Activated naive CD4-positive, alpha-beta T cell treated with anti-CD3 and anti-CD28 coated beads, Interleukin-2, amount 10 ng/mL, durations not matched to agents 7 days and 5 days (primary cell): ENCODE data around the gene KRT5.

Experiments used
- CTCF ChIA-PET: fragments of 350-600 bp; sonication (Branson Sonifier 250); formaldehyde crosslinking; loops from one replicate; lab custom pipeline; 2021; ENCODE audit warnings: antibody characterized with exemption; lab: Charles Lee
- DNase-seq: peaks from one replicate; pipeline ENCODE4 v3.0.0-alpha.2; 2020
- H3K27ac Mint-ChIP-seq: one replicate; pipeline ENCODE4 v1.8.0; 2021; ENCODE audit warnings: mild to moderate bottlenecking, moderate library complexity, mixed read lengths
- H3K27me3 Mint-ChIP-seq: one replicate; pipeline ENCODE4 v1.8.0; 2021; ENCODE audit warnings: mild to moderate bottlenecking, mixed read lengths
- H3K36me3 Mint-ChIP-seq: one replicate; pipeline ENCODE4 v1.8.0; 2021; ENCODE audit warnings: mixed read lengths
- H3K4me1 Mint-ChIP-seq: one replicate; pipeline ENCODE4 v1.8.0; 2021; ENCODE audit warnings: mixed read lengths
- H3K4me3 Mint-ChIP-seq: one replicate; pipeline ENCODE4 v1.8.0; 2021; ENCODE audit warnings: mild to moderate bottlenecking, moderate library complexity, mixed read lengths
- H3K9me3 Mint-ChIP-seq: one replicate; pipeline ENCODE4 v1.8.0; 2021; ENCODE audit warnings: mixed read lengths

The KRT5 gene

GRCh38 chr12:52486166-52487105 is 33.8 kb downstream of the KRT5 start:
- Mint-ChIP-seq H3K4me3 (no peak overlapping the region), H3K9me3 (peaks cover 4% of the 10 kb centered on the region), H3K27ac (no peak overlapping the region), H3K4me1 (no peaks in the 10 kb centered on the region), H3K27me3 (peaks cover 51% of the 10 kb centered on the region), H3K36me3 (no peaks in the 10 kb centered on the region)
- no peak for DNase-seq
- CTCF ChIA-PET: no interaction called here

- CTCF ChIA-PET: no interaction called here
Observed at GRCh38 chr12:52480073-52480472, 40.1 kb downstream of the KRT5 start.

GRCh38 chr12:52477651-52478050 is 42.5 kb downstream of the KRT5 start:
- Mint-ChIP-seq H3K27ac (no peak overlapping the region), H3K27me3 (peaks cover 25% of the 10 kb centered on the region), H3K9me3 (no peaks in the 10 kb centered on the region), H3K4me3 (no peak overlapping the region), H3K4me1 (no peaks in the 10 kb centered on the region), H3K36me3 (no peaks in the 10 kb centered on the region)
- CTCF ChIA-PET: no interaction called here
- DNase-seq: no peak

More at GRCh38 chr12:52480073-52480472, 40.1 kb downstream of the KRT5 start:
- DNase-seq: no peak
- no peaks in the 10 kb centered on the region for H3K36me3 Mint-ChIP-seq
- H3K27me3 Mint-ChIP-seq: peaks cover 35% of the 10 kb centered on the region
- no peak overlapping the region for H3K4me3 Mint-ChIP-seq
- peaks cover 4% of the 10 kb centered on the region for H3K9me3 Mint-ChIP-seq
- no peak overlapping the region for H3K27ac Mint-ChIP-seq
- no peaks in the 10 kb centered on the region for H3K4me1 Mint-ChIP-seq

- Mint-ChIP-seq H3K36me3 (no peaks in the 10 kb centered on the region), H3K27me3 (peaks cover 14% of the 10 kb centered on the region), H3K27ac (no peak overlapping the region), H3K9me3 (no peaks in the 10 kb centered on the region), H3K4me3 (no peak overlapping the region), H3K4me1 (no peaks in the 10 kb centered on the region)
- CTCF ChIA-PET: no interaction called here
- no peak for DNase-seq
Observed at GRCh38 chr12:52474212-52474611, 46.0 kb downstream of the KRT5 start.

- peaks cover 16% of the 10 kb centered on the region for H3K27me3 Mint-ChIP-seq
- no peak within 1 kb of the TSS for H3K4me3 Mint-ChIP-seq
- H3K36me3 Mint-ChIP-seq: no peaks in the 10 kb centered on the region
- H3K27ac Mint-ChIP-seq: no peak within 1 kb of the TSS
- no peaks in the 10 kb centered on the region for H3K4me1 Mint-ChIP-seq
- no peaks in the 10 kb centered on the region for H3K9me3 Mint-ChIP-seq
- CTCF ChIA-PET: no interaction called here
- DNase-seq: no peak
Observed at GRCh38 chr12:52473768-52474167, 46.4 kb downstream of the KRT5 start, which contains the start of gene KRT6C. Gene KRT6C, minus strand, starts transcription at chr12:52473805. Its CDS starts 68 bp downstream, at chr12:52473737.

GRCh38 chr12:52469853-52470252 is 50.3 kb downstream of the KRT5 start:
- Mint-ChIP-seq H3K27me3 (peaks cover 24% of the 10 kb centered on the region), H3K4me1 (no peaks in the 10 kb centered on the region), H3K36me3 (no peaks in the 10 kb centered on the region), H3K4me3 (no peak overlapping the region), H3K9me3 (no peaks in the 10 kb centered on the region), H3K27ac (no peak overlapping the region)
- CTCF ChIA-PET: interaction anchor here (0.6 kb wide), 1 partner anchor 414 kb away, joined by 3 read pairs; no protein-coding TSS in a partner anchor
- no peak for DNase-seq

GRCh38 chr12:52464897-52465296 is 55.3 kb downstream of the KRT5 start:
- DNase-seq: no peak
- Mint-ChIP-seq H3K36me3 (no peaks in the 10 kb centered on the region), H3K9me3 (no peaks in the 10 kb centered on the region), H3K27me3 (peaks cover 20% of the 10 kb centered on the region), H3K27ac (no peak overlapping the region), H3K4me3 (no peak overlapping the region), H3K4me1 (no peaks in the 10 kb centered on the region)
- CTCF ChIA-PET: no interaction called here
